ENCODE results near the gene ABCC8. TPM values are rescaled to one million over a fixed set of nuclear protein-coding genes. Genes with fewer than 3 reads are reported as not detected.

ABCC8 gene
- total RNA-seq, 1 experiment from 2014 or later, result 2.4 TPM

DNA sequence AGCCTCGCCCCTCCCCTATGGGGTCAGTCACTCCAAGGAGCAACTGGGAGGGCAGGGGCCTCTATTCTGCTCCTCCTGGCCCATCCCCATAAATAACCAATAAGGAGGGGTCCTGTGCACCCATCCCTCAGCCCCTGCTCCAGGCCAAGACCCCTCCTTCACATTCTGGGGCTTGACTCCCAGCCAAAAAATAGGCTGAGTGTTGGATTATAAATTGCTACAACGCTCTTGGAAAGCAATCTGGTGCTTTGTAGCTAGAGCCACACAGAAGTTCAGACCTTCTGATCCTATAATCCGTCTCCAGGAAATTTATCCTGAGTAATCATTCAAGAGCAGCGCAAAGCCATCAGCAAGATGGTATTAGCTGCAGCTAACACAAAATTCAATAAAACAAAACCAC is 42.5 kb downstream of the ABCC8 start:
- Histone ChIP-seq H3K23ac (ENCODE audit: insufficient read length, low read depth, low read length) (no peak overlapping the region), H3K4ac (ENCODE audit: low read depth, low read length) (no peak overlapping the region), H2BK120ac (ENCODE audit: low read depth, low read length, poor library complexity, severe bottlenecking) (no peak overlapping the region), H3K4me1 (ENCODE audit: insufficient read depth, low read length) (no peaks in the 10 kb centered on the region; the same call in 1 of the 2 replicates), H4K20me1 (ENCODE audit: control insufficient read depth, insufficient read depth, insufficient read length) (no peaks in the 10 kb centered on the region), H4K91ac (ENCODE audit: insufficient read length, low read depth, low read length) (no peak overlapping the region), H3K23me2 (ENCODE audit: insufficient read length, low read depth, low read length, poor library complexity, severe bottlenecking) (no peaks in the 10 kb centered on the region), H4K8ac (replicated peaks; ENCODE audit: insufficient read length, low read depth, low read length) (no peak overlapping the region), H3K79me2 (ENCODE audit: insufficient read depth, low read length) (no peaks in the 10 kb centered on the region), H3K4me2 (ENCODE audit: insufficient read depth, insufficient read length, low read length) (no peak overlapping the region), H2BK15ac (ENCODE audit: low read depth, low read length) (no peak overlapping the region), H4K5ac (ENCODE audit: insufficient read length, low read depth, low read length) (no peak overlapping the region), H3K18ac (ENCODE audit: insufficient read length, low read depth, low read length) (no peak overlapping the region), H3K9ac (ENCODE audit: extremely low read depth, insufficient read length, low read length) (no peak overlapping the region), H3T11ph (ENCODE audit: low read length) (no peak overlapping the region), H2AK5ac (ENCODE audit: insufficient read length, low read length) (no peak overlapping the region), H3K14ac (ENCODE audit: insufficient read depth, low read length) (no peak overlapping the region), H2BK5ac (ENCODE audit: insufficient read length, low read length) (no peak overlapping the region), H2AFZ (ENCODE audit: low read length) (no peak overlapping the region), H3K27me3 (ENCODE audit: insufficient read depth, low read length) (peaks cover 6% of the 10 kb centered on the region; the same call in 1 of the 2 replicates), H3K56ac (ENCODE audit: insufficient read length, low read depth, low read length) (no peak overlapping the region), H3K27ac (ENCODE audit: insufficient read length, low read depth, low read length) (no peak overlapping the region), H2BK12ac (ENCODE audit: insufficient read length, low read depth, low read length) (no peak overlapping the region), H2BK20ac (ENCODE audit: low read depth, low read length, poor library complexity, severe bottlenecking) (no peak overlapping the region), H3K79me1 (ENCODE audit: insufficient read depth, low read depth, low read length, poor library complexity, severe bottlenecking) (no peaks in the 10 kb centered on the region), H3K9me3 (ENCODE audit: control insufficient read depth, low read depth, low read length) (no peaks in the 10 kb centered on the region)
- no peak for DNase-seq
- peaks cover 35% of the 10 kb centered on the region for H3K27me3 Mint-ChIP-seq (ENCODE audit: low read depth)
- H3K36me3 Mint-ChIP-seq (ENCODE audit: insufficient read depth in 1 of 3, low read depth in 3 of 3), result no peaks in the 10 kb centered on the region; a peak in 1 of 7 replicates
- TF ChIP-seq, protein P1, sequence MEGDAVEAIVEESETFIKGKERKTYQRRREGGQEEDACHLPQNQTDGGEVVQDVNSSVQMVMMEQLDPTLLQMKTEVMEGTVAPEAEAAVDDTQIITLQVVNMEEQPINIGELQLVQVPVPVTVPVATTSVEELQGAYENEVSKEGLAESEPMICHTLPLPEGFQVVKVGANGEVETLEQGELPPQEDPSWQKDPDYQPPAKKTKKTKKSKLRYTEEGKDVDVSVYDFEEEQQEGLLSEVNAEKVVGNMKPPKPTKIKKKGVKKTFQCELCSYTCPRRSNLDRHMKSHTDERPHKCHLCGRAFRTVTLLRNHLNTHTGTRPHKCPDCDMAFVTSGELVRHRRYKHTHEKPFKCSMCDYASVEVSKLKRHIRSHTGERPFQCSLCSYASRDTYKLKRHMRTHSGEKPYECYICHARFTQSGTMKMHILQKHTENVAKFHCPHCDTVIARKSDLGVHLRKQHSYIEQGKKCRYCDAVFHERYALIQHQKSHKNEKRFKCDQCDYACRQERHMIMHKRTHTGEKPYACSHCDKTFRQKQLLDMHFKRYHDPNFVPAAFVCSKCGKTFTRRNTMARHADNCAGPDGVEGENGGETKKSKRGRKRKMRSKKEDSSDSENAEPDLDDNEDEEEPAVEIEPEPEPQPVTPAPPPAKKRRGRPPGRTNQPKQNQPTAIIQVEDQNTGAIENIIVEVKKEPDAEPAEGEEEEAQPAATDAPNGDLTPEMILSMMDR (conservative IDR thresholded peaks at IDR 0.05), result no peak
- peaks cover 11% of the 10 kb centered on the region in 2 experiments for H3K4me1 Mint-ChIP-seq
- no peak overlapping the region for H3K27ac Mint-ChIP-seq
- no peak overlapping the region for H3K4me3 Mint-ChIP-seq
- no CpG with 5 or more reads among the region's 4 CpGs for WGBS (ENCODE audit: extremely low coverage, insufficient read length, low lambda C conversion rate)
- H3K9me3 Mint-ChIP-seq, result no peaks in the 10 kb centered on the region

Data from H9 (cell line).